ENCODE data around the gene UBTF. TPM values are rescaled to one million over a fixed set of nuclear protein-coding genes. Genes with fewer than 3 reads are reported as not detected.

Gene UBTF
- total and polyA plus RNA-seq, 2 of the 4 experiments (the other 2 are of a cell fraction): 29.7 to 42.1 TPM

DNA sequence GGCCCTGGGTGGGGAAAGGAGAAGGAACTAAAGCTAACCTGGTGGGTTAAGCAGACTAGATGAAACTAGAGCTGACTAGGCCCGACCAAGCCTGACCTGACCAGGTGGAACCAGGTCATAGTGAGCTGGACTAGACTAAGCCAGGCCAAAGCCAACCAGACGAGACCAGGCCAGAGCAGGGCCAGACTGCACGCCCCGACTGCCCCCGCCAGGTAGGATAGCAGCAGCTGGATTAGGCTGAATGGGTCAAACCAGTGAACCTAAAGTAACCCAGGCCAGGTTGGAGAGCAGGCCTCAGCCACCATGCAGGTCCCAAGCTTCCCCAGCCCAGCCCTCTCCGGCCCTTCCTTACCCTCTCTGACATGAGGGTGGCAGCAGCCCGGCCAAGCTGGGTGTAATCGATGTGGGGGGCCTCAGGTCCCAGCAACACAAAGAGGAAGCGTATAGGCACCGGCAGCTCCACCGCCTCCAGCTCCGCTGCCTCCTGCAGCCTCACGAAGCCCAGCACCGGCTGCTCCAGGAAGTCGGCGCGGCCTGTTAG, 39.4 kb upstream of the UBTF start:
- H3K79me1 ChIP-seq (ENCODE audit: low read depth in 1 of 2, low read length in 2 of 2): no peaks in the 10 kb centered on the region
- no peak overlapping the region for H3K23ac ChIP-seq (ENCODE audit: low read depth, low read length)
- no peak overlapping the region for H3K4ac ChIP-seq (ENCODE audit: low read depth, low read length)
- H3K18ac ChIP-seq (ENCODE audit: low read depth, low read length): no peak overlapping the region
- no peak overlapping the region for H4K8ac ChIP-seq (ENCODE audit: low read depth in 2 of 2, low read length in 2 of 2)
- no peak overlapping the region for H3K4me3 ChIP-seq (ENCODE audit: insufficient read depth, low read depth, low read length)
- H3K9me1 ChIP-seq (ENCODE audit: insufficient read depth, low read length): no peaks in the 10 kb centered on the region
- WGBS, 2 experiments (ENCODE audit: extremely low coverage in 2 of 2, insufficient read length in 1 of 2): 75% methylated on average over 9 of the region's 17 CpGs; no CpG with 5 or more reads in 1 of the 2 experiments
- H3K27ac ChIP-seq (ENCODE audit: insufficient read depth, low read length): no peak overlapping the region
- H2BK5ac ChIP-seq (ENCODE audit: low read depth, low read length, poor library complexity, severe bottlenecking): no peak overlapping the region
- no peaks in the 10 kb centered on the region for H3K36me3 ChIP-seq (ENCODE audit: control insufficient read depth, insufficient read depth, low read length)
- intact Hi-C loops (cut with micrococcal nuclease) (no loop called here), dilution Hi-C loops (cut with HindIII; ENCODE audit: low sequenced_read_pairs, unreplicated experiment) (no loop called here), in situ Hi-C loops (cut with MboI; ENCODE audit: low sequenced_read_pairs) (no loop called here)
- ChIA-PET POLR2A (ENCODE audit: unreplicated experiment) (interaction anchor here (0.5 kb wide), 1 partner anchor 12 kb away, joined by 10 read pairs; no protein-coding TSS in a partner anchor), CTCF (no interaction called here)
- H4K20me1 ChIP-seq (ENCODE audit: insufficient read depth, low read length): no peaks in the 10 kb centered on the region
- no TSS peak for BruUV-seq (replicated peaks)
- H3K4me2 ChIP-seq (ENCODE audit: low read depth, low read length): no peak overlapping the region
- no peak overlapping the region for H2AK5ac ChIP-seq (ENCODE audit: low read depth, low read length)
- no peak for TF ChIP-seq RAD21 (IDR thresholded peaks at IDR 0.05; ENCODE audit: low read length)
- TF ChIP-seq ELK1 (IDR thresholded peaks at IDR 0.05; ENCODE audit: borderline replicate concordance, low read depth, low read length): no peak
- TF ChIP-seq MAZ (IDR thresholded peaks at IDR 0.05; ENCODE audit: borderline replicate concordance, low read depth, low read length): no peak
- TF ChIP-seq RFX5 (IDR thresholded peaks at IDR 0.05; ENCODE audit: low read depth, low read length): no peak
- no peak for TF ChIP-seq USF2 (IDR thresholded peaks at IDR 0.05; ENCODE audit: low read depth, low read length)
- no peak for TF ChIP-seq MAFK (IDR thresholded peaks at IDR 0.05; ENCODE audit: low read depth, low read length)
- TF ChIP-seq POLR2A (IDR thresholded peaks at IDR 0.05; ENCODE audit: low read depth, low read length): no peak
- TF ChIP-seq BHLHE40 (IDR thresholded peaks at IDR 0.05; ENCODE audit: low read depth, low read length): no peak
- no peak for TF ChIP-seq CTCF (conservative IDR thresholded peaks at IDR 0.05; ENCODE audit: low read depth, low read length)
- no peak for TF ChIP-seq RCOR1 (IDR thresholded peaks at IDR 0.05; ENCODE audit: insufficient replicate concordance, low read length)
- TF ChIP-seq NFE2L2 (IDR thresholded peaks at IDR 0.05; ENCODE audit: low read depth, low read length): no peak
- no peak for TF ChIP-seq SMC3 (IDR thresholded peaks at IDR 0.05; ENCODE audit: low read depth, low read length)
- TF ChIP-seq CHD1 (IDR thresholded peaks at IDR 0.05; ENCODE audit: low read depth, low read length): no peak
- TF ChIP-seq FOS (IDR thresholded peaks at IDR 0.05; ENCODE audit: low read depth, low read length): no peak
- TF ChIP-seq CEBPB (IDR thresholded peaks at IDR 0.05; ENCODE audit: low read depth, low read length): no peak
- no peak for TF ChIP-seq MXI1 (IDR thresholded peaks at IDR 0.05; ENCODE audit: borderline replicate concordance, low read depth, low read length)
- no peak overlapping the region for H4K91ac ChIP-seq (ENCODE audit: insufficient read depth, low read depth, low read length)
- no peak overlapping the region for H3K9ac ChIP-seq (ENCODE audit: low read depth, low read length)
- DNase-seq (no peak), ATAC-seq (ENCODE audit: low read depth) (no peak)
- H2BK20ac ChIP-seq (ENCODE audit: low read depth, low read length): no peak overlapping the region
- no peak overlapping the region for H3K14ac ChIP-seq (replicated peaks; ENCODE audit: low read depth, low read length)
- no peak overlapping the region for H2BK120ac ChIP-seq (ENCODE audit: low read depth, low read length)
- no peaks in the 10 kb centered on the region for H3K9me3 ChIP-seq (ENCODE audit: control insufficient read depth, insufficient read depth, low read length)
- H3K27me3 ChIP-seq (ENCODE audit: control insufficient read depth, insufficient read depth, low read length): peaks cover 64% of the 10 kb centered on the region
- no peak overlapping the region for H2AFZ ChIP-seq (replicated peaks; ENCODE audit: low read length, poor library complexity)
- no peak overlapping the region for H2BK15ac ChIP-seq (ENCODE audit: low read depth, low read length)
- H3K4me1 ChIP-seq (ENCODE audit: control insufficient read depth, insufficient read depth, low read length): no peaks in the 10 kb centered on the region
- no peak overlapping the region for H3K56ac ChIP-seq (ENCODE audit: extremely low read depth, insufficient read depth, low read length)
- H4K5ac ChIP-seq (ENCODE audit: low read depth, low read length): no peak overlapping the region
- H2AK9ac ChIP-seq (replicated peaks; ENCODE audit: low read depth, low read length, poor library complexity): no peak overlapping the region

Data from IMR-90 (cell line).